AG09309 (cell line): ENCODE data around the gene GALM.
A peak's percentile ranks its signal among the peaks of the same experiment; 100 is the strongest.

ENCODE experiments used
- DNase-seq: peaks from one replicate; pipeline ENCODE4 v3.0.0-alpha.2; 2010; ENCODE audit warnings: low read depth
- H3K4me3 ChIP-seq: 2 replicates; pipeline ENCODE4 v1.5.1; 2011; ENCODE audit warnings: mild to moderate bottlenecking, low read depth, low read length, moderate library complexity; ENCODE audit not compliant: control insufficient read depth
- TF ChIP-seq, protein P1 (sequence below): IDR thresholded peaks from 2 replicates; pipeline ENCODE4 v1.5.1; 2011; ENCODE audit warnings: mild to moderate bottlenecking, low read depth, low read length, inconsistent platforms; ENCODE audit not compliant: insufficient read depth, control insufficient read depth; ENCODE audit errors: missing control alignments

The GALM gene

DNA sequence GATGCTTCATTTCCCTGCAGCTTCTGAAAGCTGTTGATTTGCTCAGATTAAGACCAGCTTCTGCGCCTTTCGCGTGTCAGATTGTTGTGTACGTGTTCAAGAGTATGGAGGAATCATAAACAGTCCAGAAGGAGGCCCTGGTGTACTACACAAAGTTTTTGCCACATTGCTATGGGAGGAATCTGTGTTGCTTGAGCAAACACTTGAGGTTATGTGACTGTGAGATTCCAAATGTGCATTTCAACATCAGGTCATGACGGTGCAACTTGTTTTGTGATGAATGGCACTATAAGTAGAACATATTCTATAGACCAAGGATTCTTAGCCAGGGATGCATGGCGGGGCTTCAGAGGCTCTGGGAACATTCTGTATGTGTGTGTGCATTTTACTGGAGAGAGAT, 50.3 kb downstream of the GALM start:
- TF ChIP-seq, protein P1, sequence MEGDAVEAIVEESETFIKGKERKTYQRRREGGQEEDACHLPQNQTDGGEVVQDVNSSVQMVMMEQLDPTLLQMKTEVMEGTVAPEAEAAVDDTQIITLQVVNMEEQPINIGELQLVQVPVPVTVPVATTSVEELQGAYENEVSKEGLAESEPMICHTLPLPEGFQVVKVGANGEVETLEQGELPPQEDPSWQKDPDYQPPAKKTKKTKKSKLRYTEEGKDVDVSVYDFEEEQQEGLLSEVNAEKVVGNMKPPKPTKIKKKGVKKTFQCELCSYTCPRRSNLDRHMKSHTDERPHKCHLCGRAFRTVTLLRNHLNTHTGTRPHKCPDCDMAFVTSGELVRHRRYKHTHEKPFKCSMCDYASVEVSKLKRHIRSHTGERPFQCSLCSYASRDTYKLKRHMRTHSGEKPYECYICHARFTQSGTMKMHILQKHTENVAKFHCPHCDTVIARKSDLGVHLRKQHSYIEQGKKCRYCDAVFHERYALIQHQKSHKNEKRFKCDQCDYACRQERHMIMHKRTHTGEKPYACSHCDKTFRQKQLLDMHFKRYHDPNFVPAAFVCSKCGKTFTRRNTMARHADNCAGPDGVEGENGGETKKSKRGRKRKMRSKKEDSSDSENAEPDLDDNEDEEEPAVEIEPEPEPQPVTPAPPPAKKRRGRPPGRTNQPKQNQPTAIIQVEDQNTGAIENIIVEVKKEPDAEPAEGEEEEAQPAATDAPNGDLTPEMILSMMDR = no peak

DNA sequence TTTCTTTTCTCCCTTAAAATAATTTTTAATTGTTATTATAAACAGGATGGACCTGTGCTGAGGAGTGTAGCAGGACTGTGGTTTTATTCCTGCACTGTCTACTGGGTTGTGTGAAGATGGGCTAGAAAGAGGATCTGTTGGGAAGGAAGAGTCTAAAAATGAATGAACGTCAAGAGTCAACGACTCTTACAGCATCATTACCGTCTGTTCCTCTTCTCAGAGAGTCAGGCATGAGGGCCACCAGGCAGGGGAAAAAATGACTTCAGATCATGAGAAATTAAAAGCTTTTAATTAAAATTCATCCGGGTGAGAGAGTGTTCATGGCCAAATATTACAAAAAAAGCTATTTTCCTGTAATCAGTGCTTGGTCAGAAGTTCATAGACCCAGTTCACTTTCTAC, 52.7 kb downstream of the GALM start:
- TF ChIP-seq, protein P1 = no peak
- DNase-seq = no peak
- no peak overlapping the region for H3K4me3 ChIP-seq

More for the DNA sequence above, 50.3 kb downstream of the GALM start:
- H3K4me3 ChIP-seq = no peak overlapping the region
- peak; percentile 47 for DNase-seq

DNA sequence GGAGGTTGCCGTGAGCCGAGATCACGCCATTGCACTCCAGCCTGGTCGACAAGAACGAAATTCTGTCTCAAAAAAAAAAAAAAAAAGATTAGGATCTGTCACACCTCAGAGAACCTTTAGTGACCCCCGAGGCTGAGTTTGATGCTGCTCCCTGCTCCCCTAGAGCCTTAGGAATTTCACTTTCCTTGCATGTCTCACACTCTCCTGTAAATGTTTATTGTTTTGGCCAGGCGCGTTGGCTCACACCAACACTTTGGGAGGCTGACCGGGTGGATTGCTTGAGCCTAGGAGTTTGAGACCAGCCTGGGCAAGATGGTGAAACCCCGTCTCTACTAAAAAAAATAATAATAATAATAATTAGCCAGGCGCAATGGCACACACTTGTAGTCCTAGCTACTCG, 53.8 kb downstream of the GALM start:
- TF ChIP-seq, protein P1 = no peak

DNA sequence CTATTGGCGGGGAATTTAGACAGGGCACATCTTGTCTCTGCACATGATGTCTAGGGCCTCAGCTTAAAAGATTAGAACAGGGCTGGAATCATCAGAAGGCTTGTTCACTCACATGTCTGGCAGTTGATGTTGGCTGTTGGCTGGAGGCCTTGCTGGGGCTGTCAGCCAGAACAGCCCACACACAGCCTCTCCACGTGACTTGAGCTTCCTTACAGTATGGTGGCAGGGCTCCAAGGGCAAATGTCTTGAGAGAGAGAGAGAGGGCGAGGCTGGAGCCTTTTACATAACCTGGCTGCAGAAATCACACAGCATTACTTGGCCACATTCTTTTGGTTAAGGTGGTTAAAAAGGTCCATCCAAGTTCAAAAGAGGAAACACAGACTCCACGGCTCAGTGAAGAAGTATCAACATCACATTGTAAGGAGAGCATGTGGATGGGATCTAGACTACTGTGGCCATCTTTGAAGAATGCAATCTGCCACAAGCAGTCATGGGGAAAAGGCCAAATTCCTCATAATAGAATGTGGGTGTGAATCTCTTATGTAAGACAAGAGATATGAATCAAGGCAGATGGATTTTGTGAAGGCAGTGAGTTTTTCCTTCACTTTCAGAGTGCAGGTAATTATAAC, 54.8 kb downstream of the GALM start:
- peak; percentile 96 for DNase-seq
- TF ChIP-seq, protein P1 = no peak
- no peak overlapping the region for H3K4me3 ChIP-seq

More for the DNA sequence above, 53.8 kb downstream of the GALM start:
- no peak overlapping the region for H3K4me3 ChIP-seq
- no peak for DNase-seq

DNA sequence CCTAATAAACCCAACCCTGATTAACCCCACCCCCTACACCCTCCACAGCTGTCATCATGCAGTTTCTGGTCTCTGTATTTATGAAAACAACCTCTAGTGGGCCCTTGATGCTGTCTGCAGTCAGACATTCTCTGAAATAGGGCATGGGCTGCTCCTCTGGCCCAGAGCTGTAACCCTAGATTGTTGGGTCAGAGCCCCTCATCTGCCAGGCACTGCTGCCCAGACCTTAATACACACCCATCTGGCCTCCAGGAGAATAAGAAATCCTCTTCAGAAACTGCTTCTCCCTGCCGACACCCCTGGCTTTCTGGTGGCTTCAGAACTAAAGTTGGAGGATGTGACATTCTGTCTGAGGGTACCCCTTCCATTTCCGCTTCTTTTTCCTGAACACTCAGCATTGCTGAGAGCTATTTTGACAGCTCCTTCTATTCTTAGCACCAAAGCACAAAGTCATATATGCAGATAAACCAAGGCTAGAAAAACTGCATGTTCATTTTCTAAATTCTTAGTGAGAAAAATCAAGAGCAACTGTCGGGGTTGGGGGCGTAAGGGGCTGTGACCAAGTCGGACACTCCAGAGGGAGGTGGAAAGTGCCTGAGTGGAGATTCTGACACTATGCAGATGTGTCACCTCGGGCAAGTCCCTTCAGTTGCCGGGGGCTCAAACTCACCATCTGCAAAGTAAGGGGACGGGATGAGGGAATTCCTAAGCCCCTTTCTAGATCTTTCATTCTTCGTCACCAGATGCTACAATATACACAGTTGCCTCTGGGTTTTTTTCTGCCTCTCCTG, 56.6 kb downstream of the GALM start:
- no peak overlapping the region for H3K4me3 ChIP-seq
- TF ChIP-seq, protein P1 = peak; percentile 13
- no peak for DNase-seq

DNA sequence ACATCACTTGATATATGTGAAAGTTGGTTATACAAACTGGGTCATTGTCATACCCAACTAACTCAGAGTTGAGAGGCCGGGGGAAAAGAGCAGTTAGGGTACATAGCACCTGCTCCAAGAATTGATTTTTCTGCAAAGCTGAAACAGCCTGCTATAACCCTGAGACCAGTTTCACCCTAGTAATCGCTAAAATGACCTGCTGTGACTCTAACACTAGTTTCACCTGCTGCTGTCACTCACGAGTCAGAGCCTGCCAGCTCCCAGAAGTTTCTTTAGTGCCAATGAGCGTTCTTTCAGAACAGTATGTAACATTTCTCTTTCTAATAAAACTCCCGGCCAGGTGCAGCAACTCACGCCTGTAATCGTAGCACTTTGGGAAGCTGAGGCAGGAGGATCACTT, 57.3 kb downstream of the GALM start:
- TF ChIP-seq, protein P1 = no peak
- DNase-seq = no peak
- no peak overlapping the region for H3K4me3 ChIP-seq
